Stimulated activated naive CD8-positive, alpha-beta T cell treated with anti-CD3 and anti-CD28 coated beads, Interleukin-15, amount 100 ng/mL, for 72 hours (primary cell): Measurements from ENCODE around the gene CCL7.

Experiments used
- ATAC-seq: fragments of 150-1000 bp; cut with Tn5 transposase; 2 replicates; pipeline ENCODE4 v1.10.0; 2021; ENCODE audit warnings: mild to moderate bottlenecking, moderate library complexity
- DNase-seq, 2 donors: peaks; one replicate each; pipeline ENCODE4 v3.0.0; 2021 to 2022
- H3K27ac Mint-ChIP-seq, 2 donors: one replicate each; pipeline ENCODE4 v1.8.0; 2022; ENCODE audit warnings: mild to moderate bottlenecking in 2 of 2, mixed read lengths in 2 of 2, moderate library complexity in 2 of 2
- H3K27me3 Mint-ChIP-seq: one replicate; pipeline ENCODE4 v1.8.0; 2022; ENCODE audit warnings: mixed read lengths
- H3K4me1 Mint-ChIP-seq: one replicate; pipeline ENCODE4 v1.8.0; 2022; ENCODE audit warnings: mild to moderate bottlenecking, mixed read lengths
- H3K4me3 Mint-ChIP-seq, 2 donors: one replicate each; pipeline ENCODE4 v1.8.0; 2022; ENCODE audit warnings: mild to moderate bottlenecking in 2 of 2, mixed read lengths in 2 of 2, moderate library complexity in 1 of 2
- H3K9me3 Mint-ChIP-seq, 2 donors: one replicate each; pipeline ENCODE4 v1.8.0; 2022; ENCODE audit warnings: mixed read lengths in 2 of 2

Gene CCL7

DNA sequence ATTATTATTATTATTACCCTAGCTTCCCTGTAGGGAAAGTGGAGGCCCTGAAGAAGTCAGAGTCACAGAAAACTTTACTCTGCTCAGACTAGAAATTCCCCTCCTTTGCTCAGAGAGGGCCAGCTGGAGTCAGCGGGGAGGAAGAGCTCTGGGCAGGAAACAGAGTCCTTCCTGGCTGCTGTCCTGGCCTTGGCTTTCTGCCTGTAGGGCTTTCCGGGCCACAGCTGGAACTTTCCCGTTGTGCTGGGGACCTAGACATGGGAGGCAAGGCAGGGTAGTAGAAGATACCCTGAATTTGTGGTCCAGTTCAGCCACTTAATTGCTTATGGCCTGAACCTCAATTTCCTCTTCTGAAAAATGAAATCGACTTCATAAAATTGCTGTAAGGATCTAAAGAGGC lies 29.0 kb upstream of the CCL7 start:
- peaks cover 16% of the 10 kb centered on the region for H3K27me3 Mint-ChIP-seq

GRCh38 chr17:34242587-34243363 lies 27.2 kb upstream of the CCL7 start:
- Mint-ChIP-seq H3K9me3 (no peaks in the 10 kb centered on the region), H3K27me3 (peaks cover 7% of the 10 kb centered on the region), H3K27ac (peak overlapping the region in 1 of 2 donors; percentile 56), H3K4me3 (no peak overlapping the region), H3K4me1 (no peaks in the 10 kb centered on the region)
- ATAC-seq (no peak), DNase-seq (no peak)

More for the DNA sequence above, 29.0 kb upstream of the CCL7 start:
- DNase-seq (no peak), ATAC-seq (no peak)
- Mint-ChIP-seq H3K27ac (no peak overlapping the region), H3K4me1 (no peaks in the 10 kb centered on the region), H3K4me3 (no peak overlapping the region), H3K9me3 (no peaks in the 10 kb centered on the region)

DNA sequence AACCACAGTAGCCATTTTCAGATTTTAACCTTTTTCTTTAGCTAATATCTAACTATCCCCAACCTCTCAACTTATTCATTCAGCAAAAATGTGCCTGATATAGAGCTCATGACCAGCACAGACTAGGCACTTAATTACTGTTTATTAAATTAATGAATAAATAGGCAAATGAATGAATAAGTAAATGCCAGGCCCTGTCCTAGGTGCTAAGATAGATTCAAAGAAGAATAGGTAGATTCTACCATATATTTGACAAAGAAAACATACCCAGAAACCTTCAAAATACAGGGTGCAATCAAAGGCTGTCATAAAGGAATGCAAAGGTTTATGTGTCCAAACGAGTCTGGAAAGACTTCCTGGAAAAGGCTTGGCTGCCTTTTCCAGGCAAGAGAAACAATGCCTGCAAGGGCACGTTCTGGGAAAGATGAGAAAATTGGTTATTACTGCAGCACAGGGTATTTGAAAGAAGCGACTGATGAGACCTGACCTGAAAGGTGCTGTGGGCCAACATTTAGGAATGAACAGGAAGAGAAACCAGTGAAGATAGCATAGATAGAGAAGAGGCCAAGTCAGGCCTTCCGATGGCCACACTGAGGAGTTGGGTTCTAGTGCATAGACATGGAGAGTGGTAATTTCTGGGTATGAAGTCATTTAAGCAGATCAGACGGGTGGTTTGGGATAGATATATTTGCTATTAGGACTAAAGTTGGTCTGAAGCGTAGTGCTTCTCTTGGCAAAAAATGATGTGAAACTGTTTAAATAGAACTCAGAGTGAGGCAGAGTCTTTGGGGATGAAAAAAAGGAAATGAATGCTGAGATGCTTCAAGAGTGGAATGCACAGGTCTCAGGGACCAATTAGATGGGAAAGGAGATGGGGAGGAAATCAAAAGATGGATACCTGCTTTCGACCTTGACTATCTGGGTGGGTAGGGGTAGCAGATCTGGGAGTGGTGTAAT lies 26.4 kb upstream of the CCL7 start:
- ATAC-seq = no peak

GRCh38 chr17:34245351-34245905 lies 24.6 kb upstream of the CCL7 start:
- no peak overlapping the region for H3K27ac Mint-ChIP-seq
- ATAC-seq (no peak), DNase-seq (no peak)
- no peak overlapping the region for H3K4me3 Mint-ChIP-seq
- peaks cover 3% of the 10 kb centered on the region for H3K27me3 Mint-ChIP-seq
- H3K9me3 Mint-ChIP-seq = no peaks in the 10 kb centered on the region
- H3K4me1 Mint-ChIP-seq = no peaks in the 10 kb centered on the region

More for the DNA sequence above, 26.4 kb upstream of the CCL7 start:
- Mint-ChIP-seq H3K4me1 (no peaks in the 10 kb centered on the region), H3K27ac (no peak overlapping the region), H3K27me3 (peaks cover 7% of the 10 kb centered on the region), H3K4me3 (no peak overlapping the region), H3K9me3 (no peaks in the 10 kb centered on the region)
- DNase-seq = no peak

- no peak overlapping the region for H3K4me3 Mint-ChIP-seq
- H3K27ac Mint-ChIP-seq = peak overlapping the region in 1 of 2 donors; percentile 4
- no peak for DNase-seq
- no peaks in the 10 kb centered on the region for H3K9me3 Mint-ChIP-seq
- H3K4me1 Mint-ChIP-seq = no peaks in the 10 kb centered on the region
- no peak for ATAC-seq
- H3K27me3 Mint-ChIP-seq = no peaks in the 10 kb centered on the region
Observed at GRCh38 chr17:34246446-34246845, 23.6 kb upstream of the CCL7 start.

GRCh38 chr17:34246881-34247280 lies 23.1 kb upstream of the CCL7 start:
- Mint-ChIP-seq H3K4me3 (no peak overlapping the region), H3K9me3 (no peaks in the 10 kb centered on the region), H3K4me1 (no peaks in the 10 kb centered on the region), H3K27ac (no peak overlapping the region), H3K27me3 (no peaks in the 10 kb centered on the region)
- no peak for ATAC-seq
- DNase-seq = no peak

- DNase-seq (no peak), ATAC-seq (no peak)
- H3K4me3 Mint-ChIP-seq = no peak overlapping the region
- H3K9me3 Mint-ChIP-seq = no peaks in the 10 kb centered on the region
- no peaks in the 10 kb centered on the region for H3K4me1 Mint-ChIP-seq
- H3K27me3 Mint-ChIP-seq = peaks cover 12% of the 10 kb centered on the region
- H3K27ac Mint-ChIP-seq = no peak overlapping the region
Observed at GRCh38 chr17:34248511-34249024, 21.5 kb upstream of the CCL7 start.

DNA sequence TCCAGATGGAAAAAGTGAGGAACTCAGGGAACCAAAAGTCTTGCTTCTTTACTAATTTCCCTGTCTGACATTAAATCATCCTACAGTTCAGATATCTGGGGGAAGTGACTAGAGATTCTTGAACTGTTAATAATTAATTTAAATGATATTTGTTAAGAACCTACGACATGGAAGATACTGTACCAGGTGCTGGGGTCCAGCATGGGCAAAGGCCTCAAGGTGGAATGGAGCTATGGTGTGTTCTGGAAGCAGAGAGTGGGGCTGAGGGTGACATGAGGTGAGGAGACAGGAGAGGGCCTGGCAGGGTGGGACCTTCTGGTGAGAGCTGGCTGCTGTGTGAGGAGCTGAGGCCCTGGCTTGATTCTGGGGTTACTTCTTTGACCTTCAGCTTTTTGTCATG lies 21.0 kb upstream of the CCL7 start:
- H3K9me3 Mint-ChIP-seq = no peaks in the 10 kb centered on the region
- DNase-seq = no peak
- ATAC-seq = no peak
- no peak overlapping the region for H3K4me3 Mint-ChIP-seq
- H3K27me3 Mint-ChIP-seq = peaks cover 17% of the 10 kb centered on the region
- H3K4me1 Mint-ChIP-seq = no peaks in the 10 kb centered on the region
- H3K27ac Mint-ChIP-seq = no peak overlapping the region

DNA sequence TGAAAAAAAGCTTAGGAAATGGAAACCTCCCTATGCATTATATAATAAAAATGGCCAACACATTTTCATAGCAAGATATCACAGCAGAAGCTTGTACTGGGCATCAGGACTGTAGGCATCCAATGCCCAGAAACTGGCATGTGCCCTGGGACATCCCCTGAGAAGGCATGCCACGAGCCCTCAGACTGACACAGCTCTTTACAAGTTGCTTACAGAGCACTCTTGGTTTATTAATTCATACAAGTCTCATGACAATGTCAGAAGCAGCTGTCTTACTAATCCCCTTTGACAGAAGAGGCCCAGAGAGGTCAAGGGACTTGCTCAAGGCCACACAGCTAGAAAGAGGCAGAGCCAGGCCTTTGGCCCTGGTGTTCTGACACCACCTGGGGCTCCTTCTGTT lies 20.5 kb upstream of the CCL7 start:
- Mint-ChIP-seq H3K27me3 (peaks cover 21% of the 10 kb centered on the region), H3K4me1 (no peaks in the 10 kb centered on the region), H3K9me3 (no peaks in the 10 kb centered on the region), H3K27ac (no peak overlapping the region), H3K4me3 (no peak overlapping the region)
- ATAC-seq (no peak), DNase-seq (no peak)

GRCh38 chr17:34251186-34251585 lies 18.8 kb upstream of the CCL7 start:
- no peak overlapping the region for H3K4me3 Mint-ChIP-seq

DNA sequence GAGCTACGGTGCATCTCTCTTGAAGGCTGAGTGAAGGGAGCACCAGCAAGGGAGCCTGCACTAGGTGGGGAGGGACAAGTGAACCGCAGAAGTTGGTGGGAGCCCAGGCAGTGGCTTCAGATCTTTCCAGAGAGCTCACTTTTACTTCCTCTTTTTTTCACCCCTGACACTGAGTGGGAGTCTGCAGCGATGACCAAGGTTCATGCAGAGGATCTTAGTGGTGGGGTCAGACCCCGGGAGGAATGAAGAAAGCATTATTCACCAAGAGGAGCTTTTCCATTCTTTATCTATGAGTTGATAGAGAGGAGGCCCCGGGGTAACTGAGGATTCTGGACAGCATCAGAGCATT lies 18.0 kb upstream of the CCL7 start:
- Mint-ChIP-seq H3K4me3 (no peak overlapping the region), H3K27ac (no peak overlapping the region), H3K4me1 (peaks cover 9% of the 10 kb centered on the region), H3K9me3 (no peaks in the 10 kb centered on the region), H3K27me3 (peaks cover 43% of the 10 kb centered on the region)
- DNase-seq = no peak
- ATAC-seq = no peak

More at GRCh38 chr17:34251186-34251585, 18.8 kb upstream of the CCL7 start:
- Mint-ChIP-seq H3K27ac (no peak overlapping the region), H3K4me1 (peaks cover 9% of the 10 kb centered on the region), H3K27me3 (peaks cover 37% of the 10 kb centered on the region), H3K9me3 (no peaks in the 10 kb centered on the region)
- ATAC-seq (no peak), DNase-seq (no peak)

DNA sequence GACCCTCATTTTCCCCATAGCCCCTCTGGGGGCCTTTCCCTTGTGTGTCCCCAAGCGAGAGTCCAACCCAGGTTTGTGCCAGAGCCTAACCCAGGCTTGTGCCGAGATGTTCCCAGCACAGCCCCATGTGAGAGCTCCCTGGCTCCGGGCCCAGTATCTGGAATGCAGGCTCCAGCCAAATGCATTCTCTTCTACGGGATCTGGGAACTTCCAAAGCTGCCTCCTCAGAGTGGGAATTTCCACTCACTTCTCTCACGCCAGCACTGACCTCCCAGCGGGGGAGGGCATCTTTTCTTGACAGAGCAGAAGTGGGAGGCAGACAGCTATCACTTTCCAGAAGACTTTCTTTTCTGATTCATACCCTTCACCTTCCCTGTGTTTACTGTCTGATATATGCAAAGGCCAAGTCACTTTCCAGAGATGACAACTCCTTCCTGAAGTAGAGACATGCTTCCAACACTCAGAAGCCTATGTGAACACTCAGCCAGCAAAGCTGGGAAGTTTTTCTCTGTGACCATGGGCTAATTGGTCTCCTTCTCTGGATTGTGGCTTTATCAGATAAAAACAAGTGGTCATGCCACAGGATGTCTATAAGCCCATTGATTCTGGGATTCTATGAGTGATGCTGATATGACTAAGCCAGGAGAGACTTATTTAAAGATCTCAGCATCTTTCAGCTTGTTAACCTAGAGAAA lies 17.4 kb upstream of the CCL7 start:
- Mint-ChIP-seq H3K27me3 (peaks cover 48% of the 10 kb centered on the region), H3K4me3 (no peak overlapping the region), H3K4me1 (peaks cover 9% of the 10 kb centered on the region), H3K27ac (peak overlapping the region in 1 of 2 donors; percentile 35), H3K9me3 (no peaks in the 10 kb centered on the region)
- ATAC-seq (no peak), DNase-seq (no peak)

DNA sequence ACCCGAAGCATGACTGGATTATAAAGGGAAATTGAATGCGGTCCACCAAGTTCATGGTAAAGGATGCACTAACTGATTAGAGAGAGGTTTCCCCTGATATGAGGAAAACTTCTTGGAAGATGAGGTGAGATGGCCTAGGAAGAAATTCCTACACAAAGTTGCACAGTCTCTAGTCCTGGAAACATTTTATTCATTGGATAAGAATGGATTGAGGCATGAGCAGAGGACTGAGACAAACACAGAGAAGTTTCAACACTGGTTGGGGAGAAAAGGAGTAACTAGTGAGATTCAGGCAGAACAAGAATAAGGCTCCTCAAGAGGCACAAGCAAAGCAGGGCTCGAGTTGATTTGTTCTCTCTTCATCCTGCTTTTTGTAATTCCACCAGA lies 16.9 kb upstream of the CCL7 start:
- H3K9me3 Mint-ChIP-seq = no peaks in the 10 kb centered on the region
- H3K27ac Mint-ChIP-seq = peak overlapping the region in 1 of 2 donors; percentile 35
- ATAC-seq (no peak), DNase-seq (no peak)
- H3K27me3 Mint-ChIP-seq = peaks cover 53% of the 10 kb centered on the region
- H3K4me1 Mint-ChIP-seq = peaks cover 9% of the 10 kb centered on the region
- no peak overlapping the region for H3K4me3 Mint-ChIP-seq

- no peaks in the 10 kb centered on the region for H3K9me3 Mint-ChIP-seq
- no peak overlapping the region for H3K4me3 Mint-ChIP-seq
- H3K4me1 Mint-ChIP-seq = peaks cover 9% of the 10 kb centered on the region
- DNase-seq (no peak), ATAC-seq (no peak)
- peaks cover 58% of the 10 kb centered on the region for H3K27me3 Mint-ChIP-seq
- H3K27ac Mint-ChIP-seq = no peak overlapping the region
Observed at GRCh38 chr17:34254146-34254545, 15.9 kb upstream of the CCL7 start.

DNA sequence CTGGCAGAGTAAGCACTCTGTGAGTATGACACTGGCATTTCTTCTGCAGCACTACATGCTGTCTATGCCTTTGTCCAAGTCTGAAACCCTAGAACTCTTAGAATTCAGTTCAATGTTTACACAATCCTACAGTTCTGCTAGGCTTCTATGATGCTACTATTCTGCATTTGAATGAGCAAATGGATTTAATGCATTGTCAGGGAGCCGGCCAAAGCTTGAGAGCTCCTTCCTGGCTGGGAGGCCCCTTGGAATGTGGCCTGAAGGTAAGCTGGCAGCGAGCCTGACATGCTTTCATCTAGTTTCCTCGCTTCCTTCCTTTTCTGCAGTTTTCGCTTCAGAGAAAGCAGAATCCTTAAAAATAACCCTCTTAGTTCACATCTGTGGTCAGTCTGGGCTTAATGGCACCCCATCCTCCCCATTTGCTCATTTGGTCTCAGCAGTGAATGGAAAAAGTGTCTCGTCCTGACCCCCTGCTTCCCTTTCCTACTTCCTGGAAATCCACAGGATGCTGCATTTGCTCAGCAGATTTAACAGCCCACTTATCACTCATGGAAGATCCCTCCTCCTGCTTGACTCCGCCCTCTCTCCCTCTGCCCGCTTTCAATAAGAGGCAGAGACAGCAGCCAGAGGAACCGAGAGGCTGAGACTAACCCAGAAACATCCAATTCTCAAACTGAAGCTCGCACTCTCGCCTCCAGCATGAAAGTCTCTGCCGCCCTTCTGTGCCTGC lies 15.2 kb upstream of the CCL7 start, which contains the start of gene CCL2:
CCL2 (plus strand) TSS at position 635 of the 730 bp plus-strand sequence; CDS start at position 700, 65 bp downstream.
- peaks cover 9% of the 10 kb centered on the region for H3K4me1 Mint-ChIP-seq

More for the DNA sequence above, 15.2 kb upstream of the CCL7 start, which contains the start of gene CCL2:
- H3K9me3 Mint-ChIP-seq = no peaks in the 10 kb centered on the region
- H3K27ac Mint-ChIP-seq = peak within 1 kb of the TSS in 1 of 2 donors; percentile 49
- peaks cover 58% of the 10 kb centered on the region for H3K27me3 Mint-ChIP-seq
- no peak for ATAC-seq
- no peak for DNase-seq
- peak within 1 kb of the TSS in 1 of 2 donors; percentile 20 for H3K4me3 Mint-ChIP-seq
